ENCODE measurements around the gene BSPH1.

DNA sequence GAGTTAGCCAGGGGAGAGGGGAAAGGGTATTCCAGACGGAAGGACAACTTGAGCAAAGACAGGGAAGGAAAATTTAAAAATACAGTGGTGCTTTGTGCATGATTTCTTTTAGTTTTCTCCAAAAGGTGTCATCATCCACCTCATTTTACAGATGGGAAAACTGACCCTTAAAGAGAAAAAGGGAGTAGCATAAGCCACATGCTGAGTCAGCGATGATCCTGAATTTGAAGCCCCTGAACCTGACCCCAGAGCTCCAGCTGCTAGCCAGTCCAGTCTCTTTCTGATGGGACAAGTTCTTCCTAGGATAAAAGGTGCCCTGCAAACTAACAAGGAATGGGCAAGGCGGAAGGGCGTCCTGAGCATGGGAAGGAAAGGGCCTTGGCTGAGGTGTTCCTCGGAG, 41.6 kb upstream of the BSPH1 start:
- TF ChIP-seq, protein P1, sequence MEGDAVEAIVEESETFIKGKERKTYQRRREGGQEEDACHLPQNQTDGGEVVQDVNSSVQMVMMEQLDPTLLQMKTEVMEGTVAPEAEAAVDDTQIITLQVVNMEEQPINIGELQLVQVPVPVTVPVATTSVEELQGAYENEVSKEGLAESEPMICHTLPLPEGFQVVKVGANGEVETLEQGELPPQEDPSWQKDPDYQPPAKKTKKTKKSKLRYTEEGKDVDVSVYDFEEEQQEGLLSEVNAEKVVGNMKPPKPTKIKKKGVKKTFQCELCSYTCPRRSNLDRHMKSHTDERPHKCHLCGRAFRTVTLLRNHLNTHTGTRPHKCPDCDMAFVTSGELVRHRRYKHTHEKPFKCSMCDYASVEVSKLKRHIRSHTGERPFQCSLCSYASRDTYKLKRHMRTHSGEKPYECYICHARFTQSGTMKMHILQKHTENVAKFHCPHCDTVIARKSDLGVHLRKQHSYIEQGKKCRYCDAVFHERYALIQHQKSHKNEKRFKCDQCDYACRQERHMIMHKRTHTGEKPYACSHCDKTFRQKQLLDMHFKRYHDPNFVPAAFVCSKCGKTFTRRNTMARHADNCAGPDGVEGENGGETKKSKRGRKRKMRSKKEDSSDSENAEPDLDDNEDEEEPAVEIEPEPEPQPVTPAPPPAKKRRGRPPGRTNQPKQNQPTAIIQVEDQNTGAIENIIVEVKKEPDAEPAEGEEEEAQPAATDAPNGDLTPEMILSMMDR (IDR thresholded peaks at IDR 0.05; ENCODE audit: insufficient read depth, low read depth, low read length), result no peak
- TF ChIP-seq EZH2 (IDR thresholded peaks at IDR 0.05; ENCODE audit: insufficient read depth, low read length), result no peak
